ENCODE results near the gene MED12. TPM values are rescaled to one million over a fixed set of nuclear protein-coding genes. Genes with fewer than 3 reads are reported as not detected.
A peak's percentile ranks its signal among the peaks of the same experiment; 100 is the strongest.

The MED12 gene
- 10 to 100 TPM; 29.4 to 82.3 TPM for total RNA-seq

DNA sequence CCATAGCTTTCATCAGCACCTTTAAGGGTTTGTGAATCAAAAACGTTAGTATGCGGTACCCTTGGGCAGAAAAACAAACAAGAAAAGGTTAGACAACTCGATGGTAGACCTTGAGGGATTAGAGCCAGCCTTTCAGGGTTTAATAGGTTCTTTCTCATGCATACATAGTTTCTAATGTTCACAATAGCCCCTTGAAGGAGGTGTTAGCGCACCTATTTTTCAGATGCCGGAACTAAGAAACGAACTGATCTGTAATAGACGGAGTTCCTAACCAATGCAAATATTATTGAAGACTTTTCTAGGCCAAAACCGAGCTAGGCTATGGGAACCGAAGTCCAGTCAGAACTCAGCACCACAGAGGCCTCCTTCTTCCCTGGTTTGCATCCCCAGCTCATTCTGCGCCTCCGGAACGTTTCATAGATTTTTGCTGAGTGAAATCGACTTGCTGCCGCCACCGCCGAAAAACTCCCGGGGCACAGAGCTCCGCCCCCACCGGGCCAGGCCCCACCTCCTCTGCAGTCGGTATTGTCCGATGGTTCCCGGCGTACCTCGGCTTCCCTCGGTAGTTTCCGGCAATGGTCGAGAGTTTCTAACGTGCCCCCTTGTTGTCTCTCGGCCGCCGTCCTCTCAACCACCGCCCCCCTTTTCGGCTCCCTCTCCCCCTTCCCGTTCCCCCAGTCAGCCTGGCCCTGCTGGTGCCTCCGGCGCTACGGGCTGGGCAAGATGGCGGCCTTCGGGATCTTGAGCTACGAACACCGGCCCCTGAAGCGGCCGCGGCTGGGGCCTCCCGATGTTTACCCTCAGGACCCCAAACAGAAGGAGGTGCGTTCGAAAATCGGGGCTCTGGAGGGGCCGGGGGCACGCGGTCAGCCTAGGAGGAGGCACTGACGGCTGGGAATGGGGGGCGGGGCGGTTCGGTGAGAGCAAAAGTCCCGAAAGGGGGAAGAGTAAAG lies at the start of gene MED12:
Gene MED12 (plus strand): TSS at position 565 of the 953 bp plus-strand sequence. CDS start 159 bp downstream, at position 724.
- peak; percentile 77 for DNase-seq (ENCODE audit: low spot score)
- 1% methylated on average over 37 of the region's 56 CpGs for WGBS
- H3K36me3 ChIP-seq: no peaks in the 10 kb centered on the region
- H3K4me3 ChIP-seq: peak within 1 kb of the TSS; percentile 46 to 50
- TF ChIP-seq POLR2A (IDR thresholded peaks at IDR 0.05): peak; percentile 34
- peak; percentile 59 for TF ChIP-seq POLR2AphosphoS5 (IDR thresholded peaks at IDR 0.05)
- TF ChIP-seq, protein P1, sequence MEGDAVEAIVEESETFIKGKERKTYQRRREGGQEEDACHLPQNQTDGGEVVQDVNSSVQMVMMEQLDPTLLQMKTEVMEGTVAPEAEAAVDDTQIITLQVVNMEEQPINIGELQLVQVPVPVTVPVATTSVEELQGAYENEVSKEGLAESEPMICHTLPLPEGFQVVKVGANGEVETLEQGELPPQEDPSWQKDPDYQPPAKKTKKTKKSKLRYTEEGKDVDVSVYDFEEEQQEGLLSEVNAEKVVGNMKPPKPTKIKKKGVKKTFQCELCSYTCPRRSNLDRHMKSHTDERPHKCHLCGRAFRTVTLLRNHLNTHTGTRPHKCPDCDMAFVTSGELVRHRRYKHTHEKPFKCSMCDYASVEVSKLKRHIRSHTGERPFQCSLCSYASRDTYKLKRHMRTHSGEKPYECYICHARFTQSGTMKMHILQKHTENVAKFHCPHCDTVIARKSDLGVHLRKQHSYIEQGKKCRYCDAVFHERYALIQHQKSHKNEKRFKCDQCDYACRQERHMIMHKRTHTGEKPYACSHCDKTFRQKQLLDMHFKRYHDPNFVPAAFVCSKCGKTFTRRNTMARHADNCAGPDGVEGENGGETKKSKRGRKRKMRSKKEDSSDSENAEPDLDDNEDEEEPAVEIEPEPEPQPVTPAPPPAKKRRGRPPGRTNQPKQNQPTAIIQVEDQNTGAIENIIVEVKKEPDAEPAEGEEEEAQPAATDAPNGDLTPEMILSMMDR (IDR thresholded peaks at IDR 0.05): no peak
- H3K27ac ChIP-seq: peak within 1 kb of the TSS; percentile 80 to 87
- no peaks in the 10 kb centered on the region for H3K27me3 ChIP-seq (replicated peaks; ENCODE audit: insufficient read depth)
- intact Hi-C loops (cut with DNase I): no loop called here
- H3K4me1 ChIP-seq (replicated peaks): no peaks in the 10 kb centered on the region
- no peaks in the 10 kb centered on the region for H3K9me3 ChIP-seq

DNA sequence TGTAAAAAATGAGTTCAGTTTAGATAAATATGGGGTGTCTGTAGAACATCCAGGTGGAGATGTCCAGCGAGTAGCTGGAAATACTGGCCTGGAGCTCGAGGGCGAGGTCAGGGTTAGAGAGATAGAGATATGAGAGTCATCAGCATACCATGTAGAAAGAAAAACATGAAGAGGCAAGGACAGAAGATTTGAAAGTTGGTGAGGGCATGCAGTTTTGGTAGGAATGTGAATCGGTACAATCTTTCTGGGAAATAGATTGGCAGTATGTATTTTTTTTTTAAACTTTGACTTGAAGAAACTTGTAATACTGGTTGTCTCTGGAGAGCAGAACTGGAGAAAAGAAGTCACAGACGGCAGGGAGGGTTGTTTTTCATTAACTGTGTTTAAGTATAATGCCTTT lies 47.9 kb upstream of the MED12 start:
- Histone ChIP-seq H3K36me3 (no peaks in the 10 kb centered on the region), H3K9me3 (no peaks in the 10 kb centered on the region), H3K27ac (no peak overlapping the region), H3K4me3 (no peak overlapping the region), H3K27me3 (replicated peaks; ENCODE audit: insufficient read depth) (no peaks in the 10 kb centered on the region), H3K4me1 (replicated peaks) (no peaks in the 10 kb centered on the region)
- WGBS: 59% methylated on average over 5 of the region's 5 CpGs
- TF ChIP-seq, protein P1 (IDR thresholded peaks at IDR 0.05): no peak
- TF ChIP-seq POLR2AphosphoS5 (IDR thresholded peaks at IDR 0.05) (no peak), POLR2A (IDR thresholded peaks at IDR 0.05) (no peak)
- intact Hi-C loops (cut with DNase I): no loop called here
- no peak for DNase-seq (ENCODE audit: low spot score)

DNA sequence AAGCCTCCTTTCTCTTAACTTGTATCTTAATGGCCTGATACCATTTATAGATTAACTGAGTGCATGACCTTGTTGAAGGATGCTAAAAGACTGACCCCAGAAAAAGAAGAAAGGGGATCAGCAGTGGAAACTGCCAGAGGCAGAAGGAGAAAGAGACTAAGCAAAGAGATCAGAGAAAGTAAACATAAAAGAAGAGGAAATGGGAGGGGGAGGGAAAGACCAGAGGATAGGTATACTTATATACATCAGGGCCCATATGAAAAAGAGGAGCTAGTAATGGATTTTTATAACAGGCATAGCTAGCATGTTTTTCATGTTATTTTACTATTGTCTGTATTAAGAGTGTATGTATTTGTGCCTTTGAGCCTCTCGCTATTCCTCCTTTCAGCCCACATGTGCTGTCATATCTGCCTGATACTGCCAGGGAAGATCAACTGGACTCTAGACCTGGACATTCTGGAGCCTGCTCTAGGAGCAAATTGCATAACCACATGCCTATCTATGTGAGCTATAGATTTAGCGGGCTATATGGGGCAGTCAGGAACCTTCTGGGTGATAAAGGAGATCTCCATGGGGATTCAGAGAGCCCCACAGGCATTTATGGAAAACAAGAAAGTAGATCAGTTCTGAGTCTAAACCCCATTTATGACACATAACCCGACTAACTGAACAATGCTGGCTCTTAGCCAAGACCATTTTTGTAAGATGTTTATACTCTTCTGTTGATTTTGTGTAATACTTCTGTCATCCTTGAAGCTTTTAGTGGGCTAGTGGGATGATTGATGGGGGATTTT lies 36.9 kb upstream of the MED12 start:
- 46% methylated on average over 3 of the region's 3 CpGs for WGBS
- intact Hi-C loops (cut with DNase I): no loop called here
- Histone ChIP-seq H3K9me3 (no peaks in the 10 kb centered on the region), H3K4me3 (no peak overlapping the region), H3K27me3 (replicated peaks; ENCODE audit: insufficient read depth) (no peaks in the 10 kb centered on the region), H3K27ac (no peak overlapping the region), H3K36me3 (no peaks in the 10 kb centered on the region), H3K4me1 (replicated peaks) (no peaks in the 10 kb centered on the region)
- TF ChIP-seq, protein P1 (IDR thresholded peaks at IDR 0.05): no peak
- no peak for TF ChIP-seq POLR2AphosphoS5 (IDR thresholded peaks at IDR 0.05)
- no peak for TF ChIP-seq POLR2A (IDR thresholded peaks at IDR 0.05)
- DNase-seq (ENCODE audit: low spot score): no peak

DNA sequence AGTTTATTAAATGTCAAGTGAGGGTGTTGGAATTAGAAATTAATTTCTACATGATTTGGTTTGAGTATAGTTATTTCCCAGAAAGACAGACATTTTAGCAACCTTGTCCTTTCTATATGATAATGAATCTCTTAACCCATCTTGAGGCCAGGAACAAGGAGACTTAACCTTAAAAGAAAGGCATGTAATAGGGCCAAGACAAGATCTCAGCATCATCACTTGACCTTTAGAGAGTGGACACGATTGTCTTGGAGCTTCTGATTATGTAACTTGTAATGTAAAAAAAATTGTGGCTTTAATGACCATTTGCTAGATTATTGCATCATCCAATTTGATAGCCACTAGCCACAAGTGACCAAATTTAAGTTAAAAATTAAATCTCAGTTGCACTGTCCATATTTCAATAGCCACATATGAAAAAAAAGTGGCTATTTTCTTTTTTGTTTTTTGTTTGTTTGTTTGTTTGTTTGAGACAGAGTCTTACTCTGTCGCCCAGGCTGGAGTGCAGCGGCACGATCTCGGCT lies 36.2 kb upstream of the MED12 start:
- Histone ChIP-seq H3K4me3 (no peak overlapping the region), H3K27me3 (replicated peaks; ENCODE audit: insufficient read depth) (no peaks in the 10 kb centered on the region), H3K36me3 (no peaks in the 10 kb centered on the region), H3K9me3 (no peaks in the 10 kb centered on the region), H3K27ac (no peak overlapping the region), H3K4me1 (replicated peaks) (no peaks in the 10 kb centered on the region)
- intact Hi-C loops (cut with DNase I): no loop called here
- WGBS: 76% methylated on average over 5 of the region's 5 CpGs
- no peak for TF ChIP-seq POLR2A (IDR thresholded peaks at IDR 0.05)
- TF ChIP-seq, protein P1 (IDR thresholded peaks at IDR 0.05): no peak
- TF ChIP-seq POLR2AphosphoS5 (IDR thresholded peaks at IDR 0.05): no peak
- DNase-seq (ENCODE audit: low spot score): no peak
